Rectal smooth muscle tissue (tissue), 1 donor: ENCODE measurements around the gene DLGAP1.

Experiments
- H3K27ac ChIP-seq: one replicate; pipeline ENCODE4 v1.7.0; 2013; ENCODE audit warnings: low read depth, low read length, inconsistent platforms
- H3K27me3 ChIP-seq: one replicate; pipeline ENCODE4 v1.7.0; 2013; ENCODE audit warnings: low read length; ENCODE audit not compliant: control insufficient read depth, insufficient read depth
- H3K36me3 ChIP-seq: one replicate; pipeline ENCODE4 v1.7.0; 2013; ENCODE audit warnings: low read length; ENCODE audit not compliant: control insufficient read depth, insufficient read depth
- H3K4me1 ChIP-seq: one replicate; pipeline ENCODE4 v1.7.0; 2013; ENCODE audit warnings: low read length; ENCODE audit not compliant: control insufficient read depth, insufficient read depth
- H3K4me3 ChIP-seq: one replicate; pipeline ENCODE4 v1.7.0; 2013; ENCODE audit warnings: low read length
- H3K9ac ChIP-seq: one replicate; pipeline ENCODE4 v1.7.0; 2013; ENCODE audit warnings: low read length

The DLGAP1 gene

DNA sequence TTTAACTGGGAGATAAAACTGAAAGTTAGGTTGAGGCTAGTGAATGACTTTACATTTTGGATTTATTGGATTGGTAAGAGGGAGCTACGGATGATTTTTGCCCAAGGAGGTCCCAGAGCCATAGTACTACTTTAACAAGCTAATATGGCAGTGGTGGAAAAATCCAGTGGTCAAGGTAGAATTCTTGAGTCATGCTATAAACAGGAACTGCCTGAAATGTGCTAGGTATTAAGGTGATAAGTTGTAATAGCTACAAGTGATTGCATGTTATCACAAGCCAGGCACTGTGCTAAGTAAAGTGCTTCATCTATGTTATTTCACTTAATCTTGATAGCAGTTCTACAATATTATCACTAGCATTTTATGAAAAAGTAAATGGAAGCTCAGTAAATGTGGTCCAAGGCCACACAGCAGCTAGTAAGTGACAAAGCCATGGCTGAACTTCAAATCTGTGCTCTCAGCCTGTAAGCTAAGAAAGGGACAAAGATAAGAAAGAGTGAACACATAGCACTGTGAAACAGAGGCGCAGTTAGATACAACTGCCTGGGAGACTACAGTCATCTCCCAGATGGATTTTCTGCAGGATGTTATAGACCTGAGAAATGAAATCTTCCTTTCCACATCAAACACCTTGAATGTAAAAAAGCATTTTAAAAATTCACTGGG is 535.6 kb downstream of the DLGAP1 start:
- H3K4me3 ChIP-seq = no peak overlapping the region
- H3K27ac ChIP-seq = no peak overlapping the region
- H3K9ac ChIP-seq = no peak overlapping the region
- H3K27me3 ChIP-seq = no peaks in the 10 kb centered on the region
- H3K36me3 ChIP-seq = no peaks in the 10 kb centered on the region
- H3K4me1 ChIP-seq = no peaks in the 10 kb centered on the region

GRCh38 chr18:3916082-3916481 is 539.0 kb downstream of the DLGAP1 start:
- Histone ChIP-seq H3K4me3 (no peak overlapping the region), H3K27ac (no peak overlapping the region), H3K9ac (no peak overlapping the region)

DNA sequence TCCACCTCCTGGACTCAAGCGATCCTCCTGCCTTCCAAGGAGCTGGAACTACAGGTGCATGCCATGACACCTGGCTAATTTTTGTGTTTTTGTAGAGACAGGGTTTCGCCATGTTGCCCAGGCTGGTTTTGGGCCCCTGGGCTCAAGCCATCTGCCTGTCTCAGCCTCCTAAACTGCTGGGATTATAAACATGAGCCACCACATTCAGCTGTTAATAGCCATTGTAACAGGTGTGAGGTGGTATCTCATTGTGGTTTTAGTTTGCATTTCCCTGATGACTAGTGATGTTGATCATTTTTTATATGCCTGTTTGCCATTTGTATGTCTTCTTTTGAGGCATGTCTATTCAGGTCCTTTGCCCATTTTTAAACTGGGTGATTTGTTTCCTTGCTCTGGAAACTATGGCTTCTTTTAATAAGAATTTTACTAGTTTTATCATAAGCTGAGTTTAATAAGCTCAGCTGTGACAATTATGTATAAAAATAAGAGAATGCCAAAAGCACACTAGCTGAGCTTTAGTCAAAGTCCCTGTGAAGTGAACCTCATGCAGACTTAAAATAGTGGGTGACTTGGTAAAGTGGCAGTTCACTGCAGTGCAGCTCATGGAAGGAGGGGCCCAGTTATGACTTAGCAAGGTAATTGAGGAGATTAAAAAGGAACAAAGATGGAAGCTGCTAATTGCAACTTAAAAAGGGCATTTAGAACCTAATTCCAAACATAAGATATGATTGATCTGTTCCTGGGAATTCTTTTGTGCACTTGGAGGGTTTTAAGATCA is 540.1 kb downstream of the DLGAP1 start:
- no peaks in the 10 kb centered on the region for H3K27me3 ChIP-seq
- H3K9ac ChIP-seq = no peak overlapping the region
- no peaks in the 10 kb centered on the region for H3K4me1 ChIP-seq
- no peak overlapping the region for H3K4me3 ChIP-seq
- no peak overlapping the region for H3K27ac ChIP-seq
- no peaks in the 10 kb centered on the region for H3K36me3 ChIP-seq

More at GRCh38 chr18:3916082-3916481, 539.0 kb downstream of the DLGAP1 start:
- H3K27me3 ChIP-seq = no peaks in the 10 kb centered on the region
- H3K36me3 ChIP-seq = no peaks in the 10 kb centered on the region
- no peaks in the 10 kb centered on the region for H3K4me1 ChIP-seq

DNA sequence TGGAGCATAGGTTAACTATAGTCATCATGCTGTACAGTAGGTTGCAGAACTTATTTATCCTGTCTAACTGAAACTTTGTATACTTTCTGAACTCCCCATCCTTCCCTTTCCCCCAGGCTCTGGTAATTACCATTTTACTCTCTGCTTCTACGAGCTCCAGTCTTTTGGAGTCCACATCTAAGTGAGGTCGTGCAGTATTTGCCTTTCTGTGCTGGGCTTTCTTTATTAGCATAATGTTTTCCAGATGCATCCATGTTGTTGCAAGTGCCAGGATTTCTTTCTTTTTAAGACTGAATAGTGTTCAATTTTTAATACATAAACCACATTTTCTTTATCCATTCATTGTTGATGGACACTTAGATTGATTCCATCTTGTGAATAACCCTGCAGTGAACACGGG is 541.0 kb downstream of the DLGAP1 start:
- Histone ChIP-seq H3K4me3 (no peak overlapping the region), H3K27ac (no peak overlapping the region), H3K4me1 (no peaks in the 10 kb centered on the region), H3K36me3 (no peaks in the 10 kb centered on the region), H3K9ac (no peak overlapping the region), H3K27me3 (no peaks in the 10 kb centered on the region)

DNA sequence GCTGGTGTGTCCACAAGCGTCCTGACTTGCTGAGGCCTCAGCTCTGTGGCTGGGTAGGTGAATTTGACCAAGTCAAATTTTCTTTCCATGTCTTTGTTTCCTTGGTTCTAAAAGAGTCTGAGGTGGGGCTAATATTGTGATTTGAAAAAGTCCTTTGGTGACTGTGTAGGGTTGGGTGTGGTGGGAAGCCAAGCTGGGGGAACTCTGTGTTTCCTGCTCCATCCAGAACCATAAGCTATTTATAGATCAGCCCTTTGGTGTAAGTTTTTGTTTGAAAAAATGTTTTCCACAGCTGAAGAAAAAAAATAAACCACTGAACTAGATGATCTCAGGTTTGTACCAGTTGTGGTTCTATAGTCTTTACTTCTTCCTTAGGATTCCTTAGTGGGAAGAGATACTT is 542.4 kb downstream of the DLGAP1 start:
- no peak overlapping the region for H3K9ac ChIP-seq
- H3K36me3 ChIP-seq = no peaks in the 10 kb centered on the region
- no peak overlapping the region for H3K27ac ChIP-seq
- no peaks in the 10 kb centered on the region for H3K4me1 ChIP-seq
- no peak overlapping the region for H3K4me3 ChIP-seq
- H3K27me3 ChIP-seq = no peaks in the 10 kb centered on the region

- Histone ChIP-seq H3K27me3 (no peaks in the 10 kb centered on the region), H3K36me3 (no peaks in the 10 kb centered on the region), H3K27ac (no peak overlapping the region), H3K4me3 (no peak overlapping the region), H3K9ac (no peak overlapping the region), H3K4me1 (no peaks in the 10 kb centered on the region)
These were observed 543.7 kb downstream of the DLGAP1 start for GRCh38 chr18:3911413-3911812.

DNA sequence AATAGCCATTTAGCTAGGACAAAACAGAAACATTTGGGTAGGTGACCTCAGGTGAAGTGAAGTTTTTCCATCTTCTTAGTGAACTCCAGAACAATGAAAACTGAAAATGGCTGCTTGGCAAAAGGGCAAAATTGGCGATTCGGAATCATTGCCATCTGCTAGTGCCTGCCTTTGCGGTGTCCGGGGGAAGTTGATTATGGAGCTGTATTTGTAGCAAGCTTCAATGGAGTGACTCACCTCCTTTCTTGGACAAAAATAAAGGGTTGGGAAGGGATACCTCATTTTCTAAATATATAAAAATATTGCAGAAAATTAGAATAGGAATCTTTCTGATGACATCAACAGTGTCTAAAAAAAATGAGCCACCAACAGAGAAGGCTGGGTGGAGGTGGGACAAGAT is 544.6 kb downstream of the DLGAP1 start:
- Histone ChIP-seq H3K27ac (no peak overlapping the region), H3K36me3 (no peaks in the 10 kb centered on the region), H3K4me1 (no peaks in the 10 kb centered on the region)

DNA sequence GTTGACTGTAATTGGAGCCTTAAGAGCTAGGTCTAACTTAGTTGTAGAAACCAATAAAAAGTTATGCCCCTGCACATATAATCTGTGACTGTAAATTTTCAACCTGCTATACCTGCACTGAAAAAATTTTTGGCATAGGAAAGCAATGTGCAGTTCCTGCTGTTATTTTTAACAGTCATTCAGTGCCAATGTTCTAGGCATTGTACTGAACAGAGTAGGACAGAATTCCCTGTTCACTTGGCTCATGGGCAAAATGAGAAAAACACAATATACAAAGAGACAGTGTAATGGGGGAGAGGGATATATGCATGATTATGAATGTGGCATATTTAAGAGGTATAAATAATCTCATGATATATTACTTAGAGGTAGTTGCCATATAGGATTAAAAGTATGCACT is 547.2 kb downstream of the DLGAP1 start:
- Histone ChIP-seq H3K36me3 (no peaks in the 10 kb centered on the region), H3K27ac (no peak overlapping the region), H3K9ac (no peak overlapping the region), H3K4me1 (no peaks in the 10 kb centered on the region), H3K4me3 (no peak overlapping the region), H3K27me3 (no peaks in the 10 kb centered on the region)

More for the DNA sequence above, 544.6 kb downstream of the DLGAP1 start:
- no peak overlapping the region for H3K4me3 ChIP-seq
- H3K27me3 ChIP-seq = no peaks in the 10 kb centered on the region
- H3K9ac ChIP-seq = no peak overlapping the region

- H3K27ac ChIP-seq = no peak overlapping the region
- no peaks in the 10 kb centered on the region for H3K4me1 ChIP-seq
- H3K4me3 ChIP-seq = no peak overlapping the region
- H3K27me3 ChIP-seq = no peaks in the 10 kb centered on the region
- H3K36me3 ChIP-seq = no peaks in the 10 kb centered on the region
- no peak overlapping the region for H3K9ac ChIP-seq
These were observed 548.9 kb downstream of the DLGAP1 start for GRCh38 chr18:3906116-3906750.

DNA sequence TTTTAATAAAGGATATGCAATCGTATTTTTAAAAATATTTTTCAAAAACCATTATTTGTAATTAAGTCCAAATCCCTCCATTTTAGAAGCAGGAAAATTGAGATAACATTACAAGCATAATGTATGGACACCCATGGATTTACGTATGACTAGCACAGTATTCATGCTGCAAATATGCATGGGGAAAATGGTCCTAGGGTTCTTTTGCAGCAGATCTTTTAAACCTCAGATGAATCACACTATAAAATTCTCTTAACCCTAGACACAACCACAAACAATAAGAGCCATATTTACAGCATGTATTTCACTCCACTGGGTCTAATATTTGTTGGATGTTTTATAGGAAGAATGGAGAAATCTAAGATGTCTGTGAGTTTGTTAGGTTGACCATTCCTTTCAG is 551.8 kb downstream of the DLGAP1 start:
- Histone ChIP-seq H3K36me3 (no peaks in the 10 kb centered on the region), H3K27me3 (no peaks in the 10 kb centered on the region), H3K4me1 (no peaks in the 10 kb centered on the region)

DNA sequence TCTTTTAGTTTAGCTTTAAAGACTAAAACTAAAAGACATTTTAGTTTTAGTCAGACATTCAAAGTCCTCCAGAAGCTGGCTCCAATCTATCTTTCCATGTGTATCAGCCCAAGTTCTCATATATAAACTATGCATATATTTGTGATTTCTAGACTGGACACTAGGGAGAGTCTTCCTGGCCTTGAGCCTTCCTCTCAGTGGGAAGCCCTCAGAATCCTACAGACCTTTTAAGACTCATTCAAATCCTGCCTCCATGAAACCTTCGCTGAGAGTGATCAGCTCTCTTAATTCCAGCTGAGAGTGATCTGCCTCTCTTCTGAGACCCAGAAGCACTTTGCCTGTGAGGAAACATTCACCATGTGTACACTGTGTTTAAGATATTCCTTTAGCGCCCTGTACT is 552.4 kb downstream of the DLGAP1 start:
- Histone ChIP-seq H3K9ac (no peak overlapping the region), H3K4me1 (no peaks in the 10 kb centered on the region), H3K27ac (no peak overlapping the region), H3K4me3 (no peak overlapping the region), H3K36me3 (no peaks in the 10 kb centered on the region), H3K27me3 (no peaks in the 10 kb centered on the region)

More for the DNA sequence above, 551.8 kb downstream of the DLGAP1 start:
- H3K9ac ChIP-seq = no peak overlapping the region
- no peak overlapping the region for H3K4me3 ChIP-seq
- H3K27ac ChIP-seq = no peak overlapping the region

DNA sequence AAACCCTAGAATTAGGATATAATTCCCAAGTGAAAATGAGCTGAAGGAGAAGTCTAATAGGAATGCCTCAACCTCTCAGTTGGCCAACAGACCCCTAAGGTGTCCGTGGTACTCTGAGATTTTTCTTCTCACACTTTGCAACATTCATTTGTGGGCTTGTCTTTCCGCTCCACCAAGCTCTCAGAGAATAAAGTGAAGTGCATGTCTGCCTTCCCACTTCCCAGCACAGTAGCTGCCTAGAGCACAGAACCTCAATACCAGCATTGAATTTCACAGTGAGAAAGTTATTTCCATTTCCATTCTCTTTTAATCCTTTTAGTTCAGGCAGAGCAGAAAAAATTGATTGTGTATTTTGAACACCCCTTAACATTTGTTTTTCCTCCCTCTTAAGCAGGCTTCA is 553.3 kb downstream of the DLGAP1 start:
- H3K27ac ChIP-seq = no peak overlapping the region
- no peak overlapping the region for H3K9ac ChIP-seq
- H3K4me1 ChIP-seq = no peaks in the 10 kb centered on the region
- H3K4me3 ChIP-seq = no peak overlapping the region
- no peaks in the 10 kb centered on the region for H3K27me3 ChIP-seq
- H3K36me3 ChIP-seq = no peaks in the 10 kb centered on the region
